GM23338 (cell line): ENCODE results near the gene COL4A1. TPM values are rescaled to one million over a fixed set of nuclear protein-coding genes. Genes with fewer than 3 reads are reported as not detected.

Experiments
- ATAC-seq: fragments of 200-7000 bp; cut with Tn5 transposase; 3 replicates; pipeline ENCODE4 v1.9.1; 2020
- DNase-seq: peaks from one replicate; pipeline ENCODE4 v3.0.0-alpha.2; 2015; ENCODE audit warnings: low spot score
- H2AFZ ChIP-seq: fragments of 200-600 bp; sonication (generic); 2 replicates; pipeline ENCODE4 v1.8.0; 2016; ENCODE audit warnings: antibody characterized with exemption, mild to moderate bottlenecking, moderate library complexity
- H3F3A ChIP-seq: fragments of 200-600 bp; sonication (generic); replicated peaks from 2 replicates; pipeline ENCODE4 v1.8.0; 2017; ENCODE audit warnings: antibody characterized with exemption, mixed run types, low read depth
- H3K27ac ChIP-seq: fragments of 200-600 bp; sonication (generic); 2 replicates; pipeline ENCODE4 v1.6.1; 2016; ENCODE audit warnings: low read depth
- H3K27me3 ChIP-seq: fragments of 200-600 bp; sonication (generic); 2 replicates; pipeline ENCODE4 v1.8.0; 2016; ENCODE audit warnings: mild to moderate bottlenecking, mixed run types, moderate library complexity; ENCODE audit not compliant: insufficient read depth
- H3K36me3 ChIP-seq: fragments of 200-600 bp; sonication (generic); 2 replicates; pipeline ENCODE4 v1.8.0; 2016; ENCODE audit warnings: mild to moderate bottlenecking; ENCODE audit not compliant: insufficient read depth
- H3K4me1 ChIP-seq: fragments of 200-600 bp; sonication (generic); 2 replicates; pipeline ENCODE4 v1.8.0; 2016; ENCODE audit warnings: mild to moderate bottlenecking, moderate library complexity; ENCODE audit not compliant: insufficient read depth
- H3K4me2 ChIP-seq: fragments of 200-600 bp; sonication (generic); 2 replicates; pipeline ENCODE4 v1.7.1; 2017; ENCODE audit warnings: mixed run types
- H3K4me3 ChIP-seq: fragments of 200-600 bp; sonication (generic); 2 replicates; pipeline ENCODE4 v1.6.1; 2016; ENCODE audit warnings: mixed run types
- H3K79me2 ChIP-seq: fragments of 200-600 bp; sonication (generic); replicated peaks from 2 replicates; pipeline ENCODE4 v1.8.0; 2017; ENCODE audit warnings: mild to moderate bottlenecking; ENCODE audit not compliant: insufficient read depth
- H3K9me2 ChIP-seq: fragments of 200-600 bp; sonication (generic); 2 replicates; pipeline ENCODE4 v1.8.0; 2017; ENCODE audit not compliant: insufficient read depth
- H4K20me1 ChIP-seq: fragments of 200-600 bp; sonication (generic); replicated peaks from 2 replicates; pipeline ENCODE4 v1.8.0; 2017; ENCODE audit warnings: mild to moderate bottlenecking; ENCODE audit not compliant: insufficient read depth
- H3K27ac Mint-ChIP-seq: 2 replicates; pipeline ENCODE4 v1.8.0; 2020; ENCODE audit warnings: inconsistent platforms, mild to moderate bottlenecking, moderate library complexity, mixed read lengths
- H3K27me3 Mint-ChIP-seq: 3 replicates; pipeline ENCODE4 v1.8.0; 2022; ENCODE audit warnings: low read depth, mild to moderate bottlenecking, moderate library complexity, mixed read lengths, inconsistent platforms; ENCODE audit not compliant: insufficient read depth, poor library complexity
- H3K36me3 Mint-ChIP-seq: 3 replicates; pipeline ENCODE4 v1.8.0; 2021; ENCODE audit warnings: low read depth, mild to moderate bottlenecking, inconsistent platforms, moderate library complexity, mixed read lengths
- H3K4me1 Mint-ChIP-seq: 3 replicates; pipeline ENCODE4 v1.8.0; 2020; ENCODE audit warnings: mild to moderate bottlenecking, inconsistent platforms, mixed read lengths
- H3K4me3 Mint-ChIP-seq: 3 replicates; pipeline ENCODE4 v1.8.0; 2021; ENCODE audit warnings: moderate library complexity, mild to moderate bottlenecking, inconsistent platforms, mixed read lengths
- H3K9me3 Mint-ChIP-seq: 3 replicates; pipeline ENCODE4 v1.8.0; 2020; ENCODE audit warnings: moderate library complexity, mild to moderate bottlenecking, inconsistent platforms, mixed read lengths
- CREB1 ChIP-seq: fragments of 250-450 bp; sonication (Bioruptor Pico); IDR thresholded peaks from 2 replicates; pipeline ENCODE4 v1.5.0; 2020; ENCODE audit warnings: low read depth, mild to moderate bottlenecking, moderate library complexity
- EZH2 ChIP-seq: fragments of 200-600 bp; sonication (generic); IDR thresholded peaks from one replicate; pipeline ENCODE4 v1.8.0; 2017; ENCODE audit warnings: antibody characterized with exemption, mild to moderate bottlenecking, low read depth; ENCODE audit not compliant: unreplicated experiment
- EZH2phosphoT487 ChIP-seq: fragments of 200-600 bp; sonication (generic); IDR thresholded peaks from one replicate; pipeline ENCODE4 v1.8.1; 2018; ENCODE audit warnings: antibody characterized with exemption; ENCODE audit not compliant: unreplicated experiment
- JUNB ChIP-seq: IDR thresholded peaks from one replicate; pipeline ENCODE4 v1.6.1; 2016; ENCODE audit warnings: antibody characterized with exemption; ENCODE audit not compliant: unreplicated experiment
- POLR2AphosphoS5 ChIP-seq: IDR thresholded peaks from 2 replicates; pipeline ENCODE4 v1.6.1; 2016; ENCODE audit warnings: antibody characterized with exemption, low read depth
- STAT1 ChIP-seq: IDR thresholded peaks from one replicate; pipeline ENCODE4 v1.6.1; 2016; ENCODE audit warnings: antibody characterized with exemption; ENCODE audit not compliant: unreplicated experiment
- ZNF114 ChIP-seq: fragments of 250-450 bp; sonication (Bioruptor Pico); IDR thresholded peaks from 2 replicates; pipeline ENCODE4 v1.5.0; 2020; ENCODE audit warnings: mild to moderate bottlenecking, moderate library complexity
- ZNF331 ChIP-seq: fragments of 250-450 bp; sonication (Bioruptor Pico); IDR thresholded peaks from 2 replicates; pipeline ENCODE4 v1.5.0; 2020; ENCODE audit warnings: low read depth, mild to moderate bottlenecking, moderate library complexity
- polyA plus RNA-seq: library from polyadenylated mRNA; unstranded; fragments of >200 nt; fragmentation: Nextera tagmentation; extraction: Ambion mirVana; gene quantifications from 2 replicates; pipeline ENCODE4 v1.2.1, GENCODE V29; 2016
- total RNA-seq: library from RNA; depleted of rRNA; stranded (reverse); fragments of >200 nt; shearing (Covaris generic); gene quantifications from 2 replicates; pipeline ENCODE4 v1.2.3, GENCODE V29; 2014
- TF ChIP-seq, protein P1 (sequence below): IDR thresholded peaks from 2 replicates; pipeline ENCODE4 v1.6.1; 2016; ENCODE audit warnings: antibody characterized with exemption
- TF ChIP-seq, protein P2 (sequence below): IDR thresholded peaks from one replicate; pipeline ENCODE4 v1.6.1; 2018; ENCODE audit warnings: antibody characterized with exemption; ENCODE audit not compliant: unreplicated experiment

The COL4A1 gene
- total and polyA plus RNA-seq, 2 experiments from 2014 or later, result 39.1 to 110 TPM

DNA sequence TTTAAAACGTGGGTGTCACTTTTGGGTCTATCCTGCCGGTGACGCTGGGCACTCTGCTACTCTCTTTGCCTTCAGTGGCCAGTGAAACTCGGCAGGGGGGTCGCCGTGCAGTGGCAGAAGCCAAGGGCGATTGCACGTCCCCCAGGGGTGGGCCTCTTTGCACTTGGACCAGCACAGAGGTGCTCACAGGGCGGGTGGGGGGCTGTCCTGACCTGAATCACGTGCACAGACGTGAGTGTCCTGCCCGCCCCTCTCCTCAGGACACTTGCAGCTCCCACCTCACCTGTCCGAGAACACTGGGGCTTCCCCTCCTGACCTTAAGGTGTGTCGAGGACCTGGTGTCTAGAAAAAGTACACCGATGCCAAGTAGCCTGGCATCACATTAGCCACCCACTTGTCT lies 16.1 kb downstream of the COL4A1 start (continued):
- TF ChIP-seq, protein P1, sequence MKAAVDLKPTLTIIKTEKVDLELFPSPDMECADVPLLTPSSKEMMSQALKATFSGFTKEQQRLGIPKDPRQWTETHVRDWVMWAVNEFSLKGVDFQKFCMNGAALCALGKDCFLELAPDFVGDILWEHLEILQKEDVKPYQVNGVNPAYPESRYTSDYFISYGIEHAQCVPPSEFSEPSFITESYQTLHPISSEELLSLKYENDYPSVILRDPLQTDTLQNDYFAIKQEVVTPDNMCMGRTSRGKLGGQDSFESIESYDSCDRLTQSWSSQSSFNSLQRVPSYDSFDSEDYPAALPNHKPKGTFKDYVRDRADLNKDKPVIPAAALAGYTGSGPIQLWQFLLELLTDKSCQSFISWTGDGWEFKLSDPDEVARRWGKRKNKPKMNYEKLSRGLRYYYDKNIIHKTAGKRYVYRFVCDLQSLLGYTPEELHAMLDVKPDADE, result no peak
- TF ChIP-seq JUNB (no peak), CREB1 (CRISPR knock-in tag) (no peak), ZNF331 (CRISPR knock-in tag) (no peak), ZNF114 (CRISPR knock-in tag) (no peak), EZH2 (no peak), EZH2phosphoT487 (no peak), POLR2AphosphoS5 (no peak), STAT1 (no peak)

DNA sequence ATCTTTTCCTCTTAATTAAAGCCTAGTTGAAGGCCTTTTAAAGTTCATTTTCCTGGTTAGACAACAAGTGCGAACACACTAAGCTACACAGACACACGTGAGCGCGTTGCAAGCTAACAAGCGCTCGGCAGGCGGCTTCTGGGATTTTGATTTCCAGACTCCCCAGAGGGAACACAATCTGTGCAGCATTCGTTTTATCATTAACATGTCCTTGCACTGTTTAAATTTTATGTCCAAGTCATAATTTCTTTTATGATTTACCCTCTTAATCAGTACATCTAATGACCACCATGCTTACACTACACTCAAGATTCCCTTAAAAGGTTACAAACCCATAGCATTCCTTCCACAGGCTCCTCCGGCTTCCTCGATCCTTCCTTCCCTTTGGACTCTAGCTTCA lies 16.8 kb downstream of the COL4A1 start:
- no peak for ATAC-seq
- H3K79me2 ChIP-seq, result peaks cover 11% of the 10 kb centered on the region
- DNase-seq, result no peak
- no peak overlapping the region for H2AFZ ChIP-seq
- H3K27me3 ChIP-seq, result no peaks in the 10 kb centered on the region
- no peak overlapping the region for H3K4me3 ChIP-seq
- H3K36me3 ChIP-seq, result no peaks in the 10 kb centered on the region
- no peak overlapping the region; the same call in 1 of the 2 replicates for H3K27ac Mint-ChIP-seq
- no peaks in the 10 kb centered on the region; the same call in 2 of the 3 replicates for H3K9me3 Mint-ChIP-seq
- H3K9me2 ChIP-seq, result no peaks in the 10 kb centered on the region; the same call in 1 of the 2 replicates
- no peaks in the 10 kb centered on the region; the same call in 1 of the 2 replicates for H4K20me1 ChIP-seq
- peaks cover 6% of the 10 kb centered on the region; the same call in 2 of the 3 replicates for H3K36me3 Mint-ChIP-seq
- H3K4me3 Mint-ChIP-seq, result no peak overlapping the region
- H3K4me1 Mint-ChIP-seq, result peaks cover 3% of the 10 kb centered on the region; the same call in 1 of the 3 replicates
- TF ChIP-seq, protein P2, sequence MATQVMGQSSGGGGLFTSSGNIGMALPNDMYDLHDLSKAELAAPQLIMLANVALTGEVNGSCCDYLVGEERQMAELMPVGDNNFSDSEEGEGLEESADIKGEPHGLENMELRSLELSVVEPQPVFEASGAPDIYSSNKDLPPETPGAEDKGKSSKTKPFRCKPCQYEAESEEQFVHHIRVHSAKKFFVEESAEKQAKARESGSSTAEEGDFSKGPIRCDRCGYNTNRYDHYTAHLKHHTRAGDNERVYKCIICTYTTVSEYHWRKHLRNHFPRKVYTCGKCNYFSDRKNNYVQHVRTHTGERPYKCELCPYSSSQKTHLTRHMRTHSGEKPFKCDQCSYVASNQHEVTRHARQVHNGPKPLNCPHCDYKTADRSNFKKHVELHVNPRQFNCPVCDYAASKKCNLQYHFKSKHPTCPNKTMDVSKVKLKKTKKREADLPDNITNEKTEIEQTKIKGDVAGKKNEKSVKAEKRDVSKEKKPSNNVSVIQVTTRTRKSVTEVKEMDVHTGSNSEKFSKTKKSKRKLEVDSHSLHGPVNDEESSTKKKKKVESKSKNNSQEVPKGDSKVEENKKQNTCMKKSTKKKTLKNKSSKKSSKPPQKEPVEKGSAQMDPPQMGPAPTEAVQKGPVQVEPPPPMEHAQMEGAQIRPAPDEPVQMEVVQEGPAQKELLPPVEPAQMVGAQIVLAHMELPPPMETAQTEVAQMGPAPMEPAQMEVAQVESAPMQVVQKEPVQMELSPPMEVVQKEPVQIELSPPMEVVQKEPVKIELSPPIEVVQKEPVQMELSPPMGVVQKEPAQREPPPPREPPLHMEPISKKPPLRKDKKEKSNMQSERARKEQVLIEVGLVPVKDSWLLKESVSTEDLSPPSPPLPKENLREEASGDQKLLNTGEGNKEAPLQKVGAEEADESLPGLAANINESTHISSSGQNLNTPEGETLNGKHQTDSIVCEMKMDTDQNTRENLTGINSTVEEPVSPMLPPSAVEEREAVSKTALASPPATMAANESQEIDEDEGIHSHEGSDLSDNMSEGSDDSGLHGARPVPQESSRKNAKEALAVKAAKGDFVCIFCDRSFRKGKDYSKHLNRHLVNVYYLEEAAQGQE, result no peak
- no peak for TF ChIP-seq JUNB
- H3K27ac ChIP-seq, result no peak overlapping the region
- H3F3A ChIP-seq, result no peaks in the 10 kb centered on the region
- no peak overlapping the region for H3K4me2 ChIP-seq
- no peaks in the 10 kb centered on the region for H3K4me1 ChIP-seq
- peaks cover 8% of the 10 kb centered on the region for H3K27me3 Mint-ChIP-seq
